ENCODE results near the gene NAPSA.

- TF ChIP-seq EZH2 (IDR thresholded peaks at IDR 0.05; ENCODE audit: low read length, missing control alignments): no peak
- TF ChIP-seq, protein P1, sequence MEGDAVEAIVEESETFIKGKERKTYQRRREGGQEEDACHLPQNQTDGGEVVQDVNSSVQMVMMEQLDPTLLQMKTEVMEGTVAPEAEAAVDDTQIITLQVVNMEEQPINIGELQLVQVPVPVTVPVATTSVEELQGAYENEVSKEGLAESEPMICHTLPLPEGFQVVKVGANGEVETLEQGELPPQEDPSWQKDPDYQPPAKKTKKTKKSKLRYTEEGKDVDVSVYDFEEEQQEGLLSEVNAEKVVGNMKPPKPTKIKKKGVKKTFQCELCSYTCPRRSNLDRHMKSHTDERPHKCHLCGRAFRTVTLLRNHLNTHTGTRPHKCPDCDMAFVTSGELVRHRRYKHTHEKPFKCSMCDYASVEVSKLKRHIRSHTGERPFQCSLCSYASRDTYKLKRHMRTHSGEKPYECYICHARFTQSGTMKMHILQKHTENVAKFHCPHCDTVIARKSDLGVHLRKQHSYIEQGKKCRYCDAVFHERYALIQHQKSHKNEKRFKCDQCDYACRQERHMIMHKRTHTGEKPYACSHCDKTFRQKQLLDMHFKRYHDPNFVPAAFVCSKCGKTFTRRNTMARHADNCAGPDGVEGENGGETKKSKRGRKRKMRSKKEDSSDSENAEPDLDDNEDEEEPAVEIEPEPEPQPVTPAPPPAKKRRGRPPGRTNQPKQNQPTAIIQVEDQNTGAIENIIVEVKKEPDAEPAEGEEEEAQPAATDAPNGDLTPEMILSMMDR (conservative IDR thresholded peaks at IDR 0.05 in 1 of 2, IDR thresholded peaks at IDR 0.05 in 1 of 2; ENCODE audit: low read depth in 1 of 2, low read length in 2 of 2): no peak
Measured at GRCh38 chr19:50383852-50384684, 18.6 kb upstream of the NAPSA start, which contains the start of gene POLD1.

Measured in fibroblast of lung (primary cell).